GM23248 (cell line): Measurements from ENCODE around the gene KY.

Experiments used
- EZH2 ChIP-seq: fragments of 200-600 bp; sonication (generic); IDR thresholded peaks from 2 replicates; pipeline ENCODE4 v1.6.1; 2018; ENCODE audit warnings: antibody characterized with exemption, mild to moderate bottlenecking; ENCODE audit not compliant: insufficient read depth, poor library complexity, severe bottlenecking
- EZH2phosphoT487 ChIP-seq: fragments of 200-600 bp; sonication (generic); IDR thresholded peaks from 2 replicates; pipeline ENCODE4 v1.6.1; 2018; ENCODE audit warnings: antibody characterized with exemption, moderate library complexity, mild to moderate bottlenecking, low read depth; ENCODE audit not compliant: insufficient read depth

DNA sequence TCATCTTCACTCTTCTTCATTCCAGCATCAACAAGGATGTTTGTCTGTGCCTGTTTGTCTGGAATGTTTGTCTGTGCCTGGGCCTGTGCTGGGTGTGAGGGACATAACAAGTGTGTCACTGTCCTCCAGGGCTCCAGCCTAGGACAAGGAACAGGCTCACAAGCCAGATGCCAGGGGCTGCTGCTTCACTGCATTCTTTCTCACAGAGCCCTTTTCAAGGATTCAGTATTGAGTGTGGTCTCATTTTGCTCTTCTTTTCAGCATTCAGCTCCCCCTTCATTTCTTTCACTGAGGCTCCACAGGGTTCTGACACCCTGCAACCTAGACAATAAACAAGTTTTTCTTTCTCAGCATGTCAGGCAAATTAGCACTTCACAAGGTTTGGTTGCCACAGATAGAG, 43.6 kb upstream of the KY start:
- TF ChIP-seq EZH2 = no peak
- no peak for TF ChIP-seq EZH2phosphoT487
